ENCODE measurements around the gene YBX3.

YBX3 gene

GRCh38 chr12:10722905-10723746 is at the start of gene YBX3:
Gene YBX3, minus strand, starts transcription at chr12:10723323. Its CDS starts 212 bp downstream, at chr12:10723111.
- TF ChIP-seq GATA2 (IDR thresholded peaks at IDR 0.05; ENCODE audit: low read depth, low read length) = no peak
- TF ChIP-seq GATA3 (IDR thresholded peaks at IDR 0.05; ENCODE audit: low read depth, low read length) = no peak

- TF ChIP-seq GATA2 (IDR thresholded peaks at IDR 0.05; ENCODE audit: low read depth, low read length) = no peak
- TF ChIP-seq GATA3 (IDR thresholded peaks at IDR 0.05; ENCODE audit: low read depth, low read length) = no peak
Measured at GRCh38 chr12:10771132-10771733, 48.1 kb upstream of the YBX3 start.

- TF ChIP-seq GATA2 (IDR thresholded peaks at IDR 0.05; ENCODE audit: low read depth, low read length) = no peak
- no peak for TF ChIP-seq GATA3 (IDR thresholded peaks at IDR 0.05; ENCODE audit: low read depth, low read length)
Measured at GRCh38 chr12:10759657-10760056, 36.5 kb upstream of the YBX3 start.

GRCh38 chr12:10756194-10756593 is 33.1 kb upstream of the YBX3 start:
- TF ChIP-seq GATA3 (IDR thresholded peaks at IDR 0.05; ENCODE audit: low read depth, low read length) = no peak
- TF ChIP-seq GATA2 (IDR thresholded peaks at IDR 0.05; ENCODE audit: low read depth, low read length) = no peak

GRCh38 chr12:10753059-10753458 is 29.9 kb upstream of the YBX3 start:
- no peak for TF ChIP-seq GATA3 (IDR thresholded peaks at IDR 0.05; ENCODE audit: low read depth, low read length)

GRCh38 chr12:10750385-10750727 is 27.2 kb upstream of the YBX3 start:
- TF ChIP-seq GATA2 (IDR thresholded peaks at IDR 0.05; ENCODE audit: low read depth, low read length) (no peak), GATA3 (IDR thresholded peaks at IDR 0.05; ENCODE audit: low read depth, low read length) (no peak)

- no peak for TF ChIP-seq GATA2 (IDR thresholded peaks at IDR 0.05; ENCODE audit: low read depth, low read length)
Measured at GRCh38 chr12:10749700-10750384, 26.7 kb upstream of the YBX3 start.

GRCh38 chr12:10747730-10748129 is 24.6 kb upstream of the YBX3 start:
- TF ChIP-seq GATA3 (IDR thresholded peaks at IDR 0.05; ENCODE audit: low read depth, low read length) (no peak), GATA2 (IDR thresholded peaks at IDR 0.05; ENCODE audit: low read depth, low read length) (no peak)

GRCh38 chr12:10741845-10742244 is 18.7 kb upstream of the YBX3 start:
- TF ChIP-seq GATA3 (IDR thresholded peaks at IDR 0.05; ENCODE audit: low read depth, low read length) = no peak
- TF ChIP-seq GATA2 (IDR thresholded peaks at IDR 0.05; ENCODE audit: low read depth, low read length) = no peak

GRCh38 chr12:10740182-10740581 is 17.1 kb upstream of the YBX3 start:
- TF ChIP-seq GATA2 (IDR thresholded peaks at IDR 0.05; ENCODE audit: low read depth, low read length) = no peak
- TF ChIP-seq GATA3 (IDR thresholded peaks at IDR 0.05; ENCODE audit: low read depth, low read length) = no peak

- no peak for TF ChIP-seq GATA2 (IDR thresholded peaks at IDR 0.05; ENCODE audit: low read depth, low read length)
- no peak for TF ChIP-seq GATA3 (IDR thresholded peaks at IDR 0.05; ENCODE audit: low read depth, low read length)
Measured at GRCh38 chr12:10739157-10740118, 16.3 kb upstream of the YBX3 start.

- TF ChIP-seq GATA3 (IDR thresholded peaks at IDR 0.05; ENCODE audit: low read depth, low read length) = no peak
- TF ChIP-seq GATA2 (IDR thresholded peaks at IDR 0.05; ENCODE audit: low read depth, low read length) = no peak
Measured at GRCh38 chr12:10737249-10737648, 14.1 kb upstream of the YBX3 start.

GRCh38 chr12:10736463-10736862 is 13.3 kb upstream of the YBX3 start:
- no peak for TF ChIP-seq GATA3 (IDR thresholded peaks at IDR 0.05; ENCODE audit: low read depth, low read length)
- no peak for TF ChIP-seq GATA2 (IDR thresholded peaks at IDR 0.05; ENCODE audit: low read depth, low read length)

GRCh38 chr12:10735428-10735827 is 12.3 kb upstream of the YBX3 start:
- TF ChIP-seq GATA3 (IDR thresholded peaks at IDR 0.05; ENCODE audit: low read depth, low read length) = no peak
- no peak for TF ChIP-seq GATA2 (IDR thresholded peaks at IDR 0.05; ENCODE audit: low read depth, low read length)
